DMS79 treated with DMSO at 0.1 percent for 48 hours (cell line): ENCODE data around the gene FERMT3.

Source experiments
- DNase-seq: peaks from one replicate; lab custom pipeline; 2025; lab: John Stamatoyannopoulos, UW

FERMT3 gene

DNA sequence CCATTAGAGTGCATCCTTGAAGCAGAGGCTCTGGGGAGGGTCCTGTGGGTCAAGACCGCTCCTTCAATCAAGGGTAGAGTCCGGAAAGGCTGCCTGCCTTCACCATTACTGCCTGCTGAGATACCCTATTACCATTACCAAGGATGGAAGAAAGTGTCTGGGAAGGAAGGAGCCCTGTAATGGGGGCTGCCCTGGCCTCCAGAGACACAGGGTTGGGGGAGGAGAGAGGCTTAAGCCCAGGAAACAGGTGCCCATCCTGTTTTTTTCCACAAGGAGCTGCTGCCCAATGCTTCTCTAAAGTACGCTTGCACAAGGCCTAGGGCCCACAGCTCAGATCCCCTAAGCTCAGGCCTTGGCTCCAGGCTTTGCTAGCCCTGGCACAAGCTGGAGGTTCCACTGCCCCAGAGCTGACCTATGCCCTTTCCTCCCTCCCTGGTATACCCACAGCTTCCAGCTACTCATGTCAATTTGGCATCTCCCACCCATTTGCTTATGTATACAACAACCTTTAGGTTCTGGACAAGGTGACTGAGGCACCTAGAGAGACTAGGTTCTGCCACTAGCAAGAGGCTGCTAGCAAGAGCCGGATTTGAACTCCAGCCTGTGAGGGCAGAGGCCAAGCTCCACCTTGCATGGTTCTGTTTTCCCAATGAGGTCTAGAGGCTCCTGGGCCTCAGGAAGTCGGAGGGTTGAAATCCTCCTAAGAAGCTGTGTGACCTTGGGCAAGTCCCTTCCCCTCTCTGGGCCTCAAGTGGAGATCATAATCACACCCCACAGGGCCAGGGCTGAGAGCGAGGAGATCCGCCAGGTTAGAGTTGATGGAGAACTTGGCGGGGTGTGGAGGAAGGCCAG lies 43.3 kb downstream of the FERMT3 start:
- DNase-seq: no peak

DNA sequence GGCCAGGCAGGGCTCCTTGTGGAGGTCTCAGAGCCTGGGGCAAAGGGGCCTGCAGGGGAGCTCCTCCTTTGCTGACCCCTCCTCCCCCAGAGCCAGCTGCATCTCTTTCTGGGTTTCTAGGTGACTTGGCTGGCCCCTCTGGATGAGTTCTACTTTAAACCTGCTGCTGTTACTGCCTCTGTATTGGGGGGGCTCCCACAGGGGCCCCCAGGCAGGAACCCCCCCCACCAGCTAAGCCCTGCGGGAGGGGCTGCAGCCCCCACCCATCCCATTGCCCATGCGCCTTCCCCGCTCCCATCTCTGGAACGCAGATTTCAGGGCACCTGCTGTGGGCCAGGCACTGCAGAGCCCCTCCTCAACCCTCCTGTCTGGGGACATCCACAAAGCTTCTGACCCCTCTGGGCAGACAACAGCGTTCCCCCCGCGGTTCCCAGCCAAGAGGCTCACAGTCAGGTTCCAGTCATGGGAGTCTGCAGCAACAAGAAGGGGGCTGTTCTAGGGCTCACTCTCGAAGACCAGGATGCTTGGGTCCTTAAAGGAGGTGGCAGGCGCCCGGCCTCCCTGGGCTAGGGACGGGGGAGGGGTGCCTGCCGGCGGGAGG lies 44.0 kb downstream of the FERMT3 start:
- peak; percentile 73 for DNase-seq

- peak; percentile 73 for DNase-seq
Observed at GRCh38 chr11:64251016-64251752, 44.7 kb downstream of the FERMT3 start, which contains the start of gene PLCB3. PLCB3 (plus strand) TSS chr11:64251530; CDS start chr11:64251650, 120 bp downstream.

DNA sequence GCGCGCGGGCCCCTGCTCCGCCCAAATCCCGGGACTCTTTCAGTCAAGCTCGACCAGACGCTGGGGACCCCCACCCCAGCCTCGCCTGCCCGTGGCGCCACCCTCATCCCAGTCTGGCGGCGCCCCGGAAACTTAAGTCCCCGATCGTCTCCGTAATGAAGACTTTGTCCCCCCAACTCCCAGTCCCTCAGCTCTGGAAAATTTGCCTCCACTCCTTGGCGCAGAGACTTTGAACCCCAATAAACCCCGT lies 45.2 kb downstream of the FERMT3 start:
- DNase-seq: no peak

GRCh38 chr11:64252003-64252872 lies 45.7 kb downstream of the FERMT3 start:
- DNase-seq: peak; percentile 45

- no peak for DNase-seq
Observed at GRCh38 chr11:64253043-64253442, 46.5 kb downstream of the FERMT3 start.

DNA sequence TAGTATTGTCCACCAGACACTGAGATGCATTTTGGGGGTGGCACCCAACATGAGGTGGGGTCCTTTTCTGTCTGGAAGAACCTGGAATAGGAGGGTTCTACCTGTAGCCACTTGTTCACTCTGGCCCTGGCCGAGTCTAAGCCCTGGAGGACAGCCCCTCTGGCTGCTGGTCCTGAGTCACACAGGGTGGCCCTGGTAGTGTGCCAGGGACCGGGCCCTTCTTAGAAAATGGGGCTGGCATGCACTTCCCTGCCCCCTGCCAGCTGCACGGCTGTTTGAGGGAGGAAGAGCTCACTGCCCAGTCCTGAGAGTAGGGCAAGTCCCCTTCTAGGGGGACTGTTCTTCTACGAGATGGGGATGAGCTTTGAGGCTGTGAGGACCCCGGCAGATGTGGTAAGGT lies 47.0 kb downstream of the FERMT3 start:
- DNase-seq: no peak

DNA sequence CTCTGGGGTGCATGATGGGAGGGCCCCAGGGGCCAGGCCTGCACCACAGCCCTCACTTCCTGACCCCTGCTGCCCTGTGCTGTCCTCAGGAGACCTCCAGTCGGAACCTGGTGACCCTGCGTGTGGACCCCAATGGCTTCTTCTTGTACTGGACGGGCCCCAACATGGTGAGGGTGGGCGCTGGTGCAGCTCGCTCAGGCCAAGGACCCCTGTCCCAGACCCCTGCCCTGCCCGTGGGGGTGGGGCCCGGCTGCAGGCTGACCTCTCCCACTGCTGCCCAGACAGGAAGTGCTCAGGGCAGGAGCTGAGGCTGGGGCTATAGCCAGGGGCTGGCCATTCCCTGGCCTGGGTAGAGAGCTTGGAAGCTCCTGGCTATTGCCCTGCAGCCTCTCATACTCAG lies 47.8 kb downstream of the FERMT3 start:
- no peak for DNase-seq

DNA sequence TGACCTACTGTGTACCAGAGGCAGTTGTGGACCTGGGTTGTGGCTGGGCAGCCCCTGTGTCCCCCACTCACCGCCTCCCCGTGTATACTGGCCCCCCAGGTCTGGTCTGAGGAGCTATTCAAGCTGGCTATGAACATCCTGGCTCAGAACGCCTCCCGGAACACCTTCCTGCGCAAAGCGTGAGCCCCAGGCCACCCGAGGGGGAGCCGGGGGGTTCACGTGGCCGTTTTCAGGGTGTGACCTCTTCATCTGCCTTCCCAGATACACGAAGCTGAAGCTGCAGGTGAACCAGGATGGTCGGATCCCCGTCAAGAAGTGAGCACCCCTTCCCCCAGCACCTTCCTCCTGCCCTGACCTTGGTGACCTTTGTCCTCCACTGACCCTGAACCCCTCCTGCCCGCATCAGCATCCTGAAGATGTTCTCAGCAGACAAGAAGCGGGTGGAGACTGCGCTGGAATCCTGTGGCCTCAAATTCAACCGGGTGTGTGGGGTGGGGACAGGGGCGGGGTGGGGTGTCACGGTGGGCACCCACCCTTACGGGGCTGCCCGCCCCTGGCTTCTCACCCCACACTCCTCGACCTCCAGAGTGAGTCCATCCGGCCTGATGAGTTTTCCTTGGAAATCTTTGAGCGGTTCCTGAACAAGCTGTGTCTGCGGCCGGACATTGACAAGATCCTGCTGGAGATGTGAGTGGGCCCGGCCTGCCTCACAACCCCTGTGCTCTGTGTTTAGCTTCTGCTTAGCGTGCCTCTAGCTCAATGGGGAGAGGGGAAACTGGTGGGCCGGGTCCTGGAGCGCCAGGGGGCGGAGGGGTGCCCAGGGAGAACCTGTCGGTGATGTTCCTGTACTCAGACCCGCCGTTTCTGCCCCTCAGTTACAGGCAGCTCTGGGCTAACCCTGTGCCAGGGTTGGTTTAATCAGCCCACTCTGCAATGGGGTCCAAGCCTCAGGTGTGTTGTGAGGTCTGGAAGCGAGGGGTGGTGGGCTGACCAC lies 48.9 kb downstream of the FERMT3 start:
- no peak for DNase-seq

GRCh38 chr11:64256300-64256699 lies 49.8 kb downstream of the FERMT3 start:
- DNase-seq: no peak

DNA sequence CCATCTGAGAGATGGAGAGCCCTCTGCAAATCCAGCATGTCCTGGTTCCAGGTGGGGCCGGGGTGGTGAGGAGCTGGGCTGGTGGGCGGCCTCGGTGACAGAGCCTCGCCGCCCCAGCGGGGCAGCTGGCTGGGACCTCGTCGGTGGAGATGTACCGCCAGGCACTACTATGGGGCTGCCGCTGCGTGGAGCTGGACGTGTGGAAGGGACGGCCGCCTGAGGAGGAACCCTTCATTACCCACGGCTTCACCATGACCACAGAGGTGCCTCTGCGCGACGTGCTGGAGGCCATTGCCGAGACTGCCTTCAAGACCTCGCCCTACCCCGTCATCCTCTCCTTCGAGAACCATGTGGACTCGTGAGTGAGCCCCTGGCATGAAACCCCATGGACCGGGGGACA lies 51.8 kb downstream of the FERMT3 start:
- DNase-seq: no peak

GRCh38 chr11:64258946-64259532 lies 52.5 kb downstream of the FERMT3 start:
- no peak for DNase-seq

- DNase-seq: no peak
Observed at GRCh38 chr11:64259533-64260067, 53.1 kb downstream of the FERMT3 start.

GRCh38 chr11:64260147-64260708 lies 53.7 kb downstream of the FERMT3 start:
- no peak for DNase-seq

GRCh38 chr11:64261556-64262080 lies 55.1 kb downstream of the FERMT3 start:
- DNase-seq: no peak

- no peak for DNase-seq
Observed at GRCh38 chr11:64262271-64263002, 55.9 kb downstream of the FERMT3 start.

- DNase-seq: no peak
Observed at GRCh38 chr11:64263021-64263946, 56.8 kb downstream of the FERMT3 start.

DNA sequence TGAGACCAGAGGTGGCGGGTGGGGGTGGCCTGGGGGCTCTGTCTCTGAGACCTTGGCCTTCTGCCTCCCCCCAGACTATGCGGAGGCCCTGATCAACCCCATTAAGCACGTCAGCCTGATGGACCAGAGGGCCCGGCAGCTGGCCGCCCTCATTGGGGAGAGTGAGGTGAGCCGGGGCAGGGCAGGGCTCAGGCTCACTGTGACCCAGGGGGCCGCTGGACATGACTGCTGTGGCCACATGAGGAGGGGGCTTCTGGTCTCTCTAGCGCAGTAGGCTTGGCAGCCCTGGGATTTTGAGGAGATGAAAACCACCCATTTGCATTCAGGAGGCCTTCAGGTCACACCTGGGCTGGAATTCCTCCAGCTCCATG lies 57.4 kb downstream of the FERMT3 start:
- DNase-seq: no peak
